HG03565 (cell line): ENCODE measurements around the gene ABHD10.
A peak's percentile ranks its signal among the peaks of the same experiment; 100 is the strongest.

Experiments
- ATAC-seq: cut with Tn5 transposase; IDR thresholded peaks from one replicate; pipeline ENCODE4 v1.9.1; 2021; ENCODE audit warnings: mild to moderate bottlenecking, moderate library complexity; ENCODE audit not compliant: unreplicated experiment

ABHD10 gene

DNA sequence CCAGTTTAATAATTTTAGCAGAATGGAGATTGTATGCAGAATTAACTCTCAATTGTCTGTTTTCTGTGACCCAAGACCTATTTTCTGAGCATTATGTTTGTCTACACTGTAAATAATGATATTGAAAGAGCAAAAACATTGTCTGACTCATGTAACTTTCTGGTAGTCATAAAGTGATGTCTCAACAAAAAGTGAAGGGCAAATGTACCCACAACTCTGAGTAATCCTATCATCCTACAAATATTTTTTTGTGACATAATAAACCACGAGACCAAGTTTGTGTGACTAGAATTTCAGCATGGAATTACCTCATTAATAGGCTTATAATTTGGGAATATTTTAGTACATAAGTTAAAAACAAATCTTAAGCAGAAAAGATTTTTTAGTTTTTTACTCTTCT lies 15.4 kb upstream of the ABHD10 start:
- ATAC-seq: no peak

DNA sequence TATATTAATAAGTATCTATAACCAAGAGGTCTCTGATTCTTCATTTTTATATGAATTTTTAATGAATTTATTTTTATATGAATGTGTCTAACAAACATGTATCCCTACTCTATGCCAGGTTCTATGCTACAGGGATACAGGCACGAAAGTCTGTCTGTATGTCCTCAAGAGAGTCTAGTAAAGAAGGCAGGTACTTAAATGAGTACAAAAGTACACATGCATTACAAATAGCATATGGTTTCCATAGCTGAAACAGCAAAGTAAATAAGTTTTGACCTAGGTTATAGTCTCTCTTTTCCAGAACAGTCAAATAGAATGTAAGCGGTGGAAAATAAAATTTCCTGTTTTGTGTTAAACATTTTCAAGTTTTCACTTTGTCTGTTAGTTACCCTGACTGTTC lies 13.3 kb upstream of the ABHD10 start:
- no peak for ATAC-seq

DNA sequence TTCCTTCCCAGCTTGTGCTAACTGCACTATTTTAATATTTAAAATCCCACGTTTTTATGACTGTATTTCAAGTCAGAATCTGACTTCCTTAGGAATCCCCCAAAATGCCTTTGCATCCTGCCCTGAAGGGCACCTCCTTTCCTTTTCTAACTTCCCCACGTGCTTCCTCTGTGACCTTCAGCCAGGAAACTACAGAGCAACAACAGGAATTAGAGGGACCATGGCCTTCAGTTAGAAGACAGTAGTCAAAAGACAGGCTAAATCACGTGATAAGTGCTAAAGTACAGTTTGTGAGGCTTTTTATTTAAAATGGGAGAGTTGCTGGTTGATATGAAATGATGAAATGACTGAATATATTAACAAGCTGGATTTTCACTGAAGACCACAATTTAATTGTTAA lies 11.8 kb upstream of the ABHD10 start:
- ATAC-seq: no peak

DNA sequence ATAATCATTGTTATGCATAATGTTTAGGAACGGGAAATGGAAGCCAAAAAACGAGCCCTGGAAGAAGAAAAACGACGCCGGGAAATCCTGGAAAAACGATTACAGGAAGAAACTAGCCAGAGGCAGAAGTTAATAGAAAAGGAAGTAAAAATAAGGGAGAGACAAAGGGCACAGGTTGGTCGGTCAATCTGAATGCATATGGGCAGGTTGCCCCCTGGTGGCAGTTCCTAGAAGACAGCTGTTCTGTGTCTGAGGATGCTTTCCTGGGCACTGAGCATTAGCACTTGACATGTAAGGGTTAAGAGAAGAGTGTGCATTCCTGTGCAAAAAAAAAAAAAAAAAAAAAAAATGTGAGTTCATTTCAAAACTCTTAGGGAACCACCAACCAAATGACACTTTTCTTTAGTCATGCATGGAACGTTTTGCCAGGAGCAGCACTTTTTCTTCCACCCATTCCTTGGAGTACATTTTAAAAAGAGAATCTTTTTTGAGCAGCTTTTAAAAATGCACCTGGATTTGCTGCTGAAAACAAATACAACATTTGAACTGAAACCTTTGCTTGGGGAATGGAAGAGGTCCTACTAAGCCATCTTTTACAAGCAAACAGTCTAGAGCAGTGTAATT lies 11.1 kb upstream of the ABHD10 start:
- peak; percentile 98 for ATAC-seq

DNA sequence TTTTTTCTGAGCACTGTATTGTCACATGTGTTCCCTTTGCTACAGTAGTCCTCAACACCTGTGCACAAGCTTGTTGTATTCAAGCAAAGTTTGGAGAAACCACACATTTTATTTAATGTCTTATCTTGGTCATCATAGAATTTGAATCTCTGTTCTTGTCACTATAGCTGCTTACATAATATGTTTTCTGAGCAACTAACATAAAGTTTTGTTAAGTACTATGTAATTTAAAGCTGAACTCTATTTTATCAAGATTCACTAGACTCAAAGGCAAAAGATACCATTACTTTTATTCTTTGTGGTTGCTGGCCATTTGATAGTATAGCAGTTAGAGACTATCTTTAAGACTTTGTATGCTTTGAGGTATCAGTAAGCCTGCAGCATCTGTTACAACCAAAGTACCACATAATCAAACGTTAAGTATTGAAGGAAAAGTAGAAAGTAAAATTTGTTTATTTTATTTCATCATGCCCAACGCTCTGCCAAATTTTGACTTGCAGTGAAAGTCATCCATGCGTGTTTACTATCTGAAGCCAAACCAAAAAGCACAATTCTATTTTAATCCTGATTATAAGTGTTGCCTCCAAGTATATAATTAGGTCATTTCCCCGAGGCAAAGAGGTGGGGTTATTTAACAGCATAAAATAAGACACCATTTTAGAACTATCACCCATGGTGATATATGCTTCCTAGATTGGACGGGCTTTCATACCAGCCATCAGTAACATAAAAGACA lies 10.3 kb upstream of the ABHD10 start:
- ATAC-seq: no peak

DNA sequence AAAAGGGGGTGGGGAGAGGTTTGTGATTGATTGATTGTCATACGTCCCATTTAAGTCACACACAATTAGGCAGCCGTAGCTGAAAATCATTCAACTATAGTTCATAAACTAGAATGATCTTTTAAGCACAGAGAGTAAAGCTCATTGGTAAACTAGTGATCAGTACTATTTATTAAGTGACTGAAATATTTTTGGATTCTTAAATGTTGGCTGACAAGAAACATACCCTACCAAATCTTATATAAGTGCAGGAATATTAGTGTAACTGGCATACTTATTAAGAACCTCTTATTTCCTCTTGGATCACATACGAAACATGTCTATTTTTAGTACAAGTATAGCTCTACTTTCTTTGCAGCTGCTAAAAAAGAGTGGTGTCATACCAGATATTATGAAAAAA lies 8.4 kb upstream of the ABHD10 start:
- ATAC-seq: no peak

DNA sequence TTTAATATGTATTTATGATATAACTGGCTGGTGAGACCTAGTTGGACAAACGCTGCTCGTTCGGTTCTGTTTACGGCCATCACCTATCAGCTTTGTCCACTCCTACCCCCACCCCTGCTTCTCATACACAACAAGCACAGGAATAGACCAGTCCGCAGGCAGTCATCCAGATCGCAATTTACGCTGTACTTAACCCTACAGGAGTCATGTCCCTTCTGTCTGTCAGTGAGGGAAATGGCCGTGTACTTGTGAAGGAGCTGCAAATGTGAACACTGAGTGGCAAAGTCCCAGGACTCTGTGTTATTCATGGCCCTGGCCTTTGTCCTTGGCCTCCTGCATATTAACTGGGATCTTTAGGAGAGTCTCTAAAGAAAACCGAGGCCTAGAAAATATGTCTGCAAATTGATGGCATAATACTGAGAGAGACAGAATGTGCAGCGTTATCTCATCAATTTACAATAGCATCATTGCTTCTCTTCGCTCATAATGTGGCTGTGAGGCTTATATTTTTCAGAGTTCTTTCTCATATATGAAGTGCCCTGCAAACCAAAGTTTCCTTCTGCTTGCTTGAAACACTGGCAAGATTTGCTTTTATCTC lies 7.2 kb upstream of the ABHD10 start:
- ATAC-seq: no peak

DNA sequence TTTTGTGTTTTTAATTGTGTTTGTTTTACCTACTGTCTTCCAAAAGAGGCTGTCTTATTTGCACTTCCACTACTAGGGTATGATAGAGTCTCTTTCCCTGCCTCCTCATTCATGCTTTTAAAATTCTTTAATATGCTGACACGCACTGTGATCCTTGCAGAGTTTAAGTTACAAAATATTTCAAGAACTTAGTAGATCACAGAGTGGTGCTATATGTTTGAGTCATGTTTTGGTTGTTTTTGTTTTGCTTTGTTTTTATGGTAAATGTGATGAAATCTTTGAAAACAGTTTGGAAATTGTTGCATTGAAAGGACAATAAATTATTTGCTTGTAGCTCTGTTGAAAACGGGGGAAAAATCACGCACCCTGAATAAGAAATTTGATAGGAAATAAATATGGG lies 5.9 kb upstream of the ABHD10 start:
- ATAC-seq: no peak

DNA sequence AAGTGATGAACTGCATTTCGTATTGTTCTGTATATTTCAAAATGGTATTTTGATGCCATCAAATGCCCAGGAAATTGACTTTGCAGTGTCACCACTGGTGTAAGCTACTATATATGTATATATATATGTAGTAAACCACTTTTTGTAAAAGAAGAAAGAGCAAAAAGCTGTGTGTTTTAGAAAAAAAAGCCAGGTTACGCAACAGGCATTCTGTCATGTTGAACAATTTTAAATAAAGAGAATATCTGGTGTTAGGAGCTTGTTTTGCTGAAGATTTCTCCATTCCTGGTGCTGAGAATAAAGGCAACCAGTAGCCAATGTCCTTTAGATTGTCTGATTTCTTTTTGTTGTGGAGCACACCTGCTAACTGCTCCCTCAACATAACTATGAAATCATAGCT lies 3.7 kb upstream of the ABHD10 start:
- no peak for ATAC-seq

DNA sequence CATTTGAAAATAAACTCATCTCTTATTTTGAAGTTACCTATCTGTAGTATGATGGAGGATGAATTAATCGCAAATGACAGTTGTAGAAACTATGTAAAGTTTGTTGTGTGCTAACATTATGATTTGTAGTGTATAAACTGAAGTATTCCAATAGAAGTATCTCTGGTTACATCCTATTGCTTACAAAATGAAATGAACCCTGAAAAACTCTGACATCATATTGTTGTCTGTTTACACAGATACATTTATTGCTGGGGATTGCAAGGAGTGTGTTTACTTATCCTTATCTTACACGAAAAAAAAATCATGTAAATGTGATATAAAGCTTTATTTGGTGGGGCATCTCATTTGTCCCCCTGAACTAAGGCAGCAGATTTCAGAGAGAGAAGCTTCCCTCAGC lies 2.6 kb upstream of the ABHD10 start:
- no peak for ATAC-seq

DNA sequence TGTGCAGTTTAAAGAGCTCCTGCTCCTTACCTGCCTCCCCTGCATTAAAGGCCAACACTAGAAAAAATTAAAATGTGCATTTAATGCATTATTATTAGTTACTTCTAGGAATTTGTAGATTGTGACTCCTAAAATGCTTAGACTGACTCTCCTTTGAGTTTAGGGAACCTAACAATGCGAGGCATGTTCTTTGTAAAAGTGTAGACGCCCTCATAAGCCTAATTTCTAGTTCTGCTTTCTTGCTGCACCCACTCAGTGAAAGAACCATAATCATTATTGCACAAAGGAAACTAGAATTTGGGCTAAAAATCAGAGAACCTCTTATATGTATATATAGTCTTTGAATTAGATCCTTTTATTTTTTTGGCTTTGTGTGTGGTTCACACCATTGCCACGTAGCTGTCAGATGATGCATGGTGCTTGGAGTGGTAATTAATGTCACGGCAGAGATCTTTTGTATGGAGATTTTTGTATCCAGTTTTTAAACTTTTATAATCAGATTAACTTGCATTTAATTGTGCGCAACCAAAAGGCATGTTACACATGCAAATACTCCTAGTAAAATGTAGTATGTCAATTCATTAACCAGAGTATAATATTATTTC lies 710 bp downstream of the ABHD10 start:
- ATAC-seq: peak; percentile 34

DNA sequence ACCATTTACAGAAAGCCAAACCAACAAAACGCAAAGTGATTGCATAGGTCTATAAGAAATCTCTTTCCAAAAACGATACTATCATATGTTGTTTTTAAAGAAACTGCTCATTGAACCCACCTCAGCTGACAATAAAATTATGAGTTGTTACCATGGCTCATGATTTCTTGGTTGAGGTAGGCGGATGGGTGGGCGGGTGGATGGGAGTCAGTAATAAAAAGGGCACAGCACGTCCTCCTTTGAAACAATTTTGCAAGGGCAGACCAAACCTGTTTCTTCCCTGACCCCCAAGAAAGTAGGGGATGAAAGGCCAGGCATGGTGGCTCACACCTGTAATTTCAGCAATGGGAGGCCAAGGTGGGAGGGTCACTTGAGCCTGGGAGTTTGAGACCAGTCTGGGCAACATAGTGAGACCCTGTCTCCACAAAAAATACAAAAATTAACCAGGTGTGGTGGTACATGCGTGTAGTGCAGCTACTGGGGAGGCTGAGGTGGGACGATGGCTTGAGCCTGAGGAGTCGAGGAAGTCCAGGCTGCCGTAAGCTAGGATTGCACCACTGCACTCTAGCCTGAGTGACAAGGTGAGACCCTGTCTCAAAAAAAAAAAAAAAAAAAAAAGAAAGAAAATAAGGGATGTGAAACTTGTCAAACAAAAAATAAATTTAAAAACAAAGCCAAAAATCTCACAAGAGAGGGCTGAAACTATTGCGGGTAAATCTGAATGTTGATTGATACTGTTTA lies 2.1 kb downstream of the ABHD10 start:
- no peak for ATAC-seq

DNA sequence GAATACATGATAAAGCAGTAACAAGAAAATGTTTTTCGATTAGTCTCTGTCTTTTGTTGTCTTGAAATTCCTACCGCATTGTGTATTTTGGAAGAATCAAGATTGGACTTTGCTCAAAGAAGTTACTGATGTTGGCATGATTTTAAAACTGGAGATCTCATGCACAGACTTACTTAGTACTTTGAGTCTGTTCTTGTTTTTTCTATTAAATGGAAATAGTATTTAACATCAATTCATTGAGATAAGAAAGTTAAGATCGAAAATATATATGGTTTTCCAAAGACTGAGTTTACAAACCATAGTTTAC lies 2.6 kb downstream of the ABHD10 start:
- ATAC-seq: no peak

DNA sequence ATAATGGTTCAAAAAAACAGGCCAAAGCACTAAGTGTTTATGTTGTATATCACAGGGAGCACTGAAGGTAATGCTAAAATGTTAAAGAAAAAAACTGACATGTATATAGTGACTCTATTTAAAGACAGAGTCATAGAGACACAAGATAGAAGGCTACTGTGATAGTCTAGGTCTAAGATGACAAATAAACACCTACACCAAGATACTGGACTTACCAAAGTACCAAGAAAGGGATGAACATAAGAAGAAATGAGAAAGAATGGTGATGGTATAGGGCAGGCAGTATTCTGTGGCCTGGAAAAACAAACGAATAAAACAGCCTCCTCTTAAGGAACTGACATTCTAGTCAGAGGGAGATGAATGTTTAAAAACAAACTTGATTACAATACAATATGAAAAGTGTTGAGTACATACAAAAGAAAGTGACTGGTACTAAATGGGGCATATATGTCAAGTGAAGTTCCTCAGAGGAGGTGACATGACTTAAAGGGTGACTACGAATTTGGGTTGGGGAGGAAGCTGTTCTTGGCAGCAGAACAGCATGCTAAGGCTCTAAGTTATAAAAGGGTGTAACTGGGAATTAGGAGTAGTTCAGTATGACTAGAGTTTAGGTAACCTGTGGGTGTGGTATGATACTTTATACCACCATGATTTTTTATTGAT lies 5.9 kb downstream of the ABHD10 start:
- no peak for ATAC-seq

DNA sequence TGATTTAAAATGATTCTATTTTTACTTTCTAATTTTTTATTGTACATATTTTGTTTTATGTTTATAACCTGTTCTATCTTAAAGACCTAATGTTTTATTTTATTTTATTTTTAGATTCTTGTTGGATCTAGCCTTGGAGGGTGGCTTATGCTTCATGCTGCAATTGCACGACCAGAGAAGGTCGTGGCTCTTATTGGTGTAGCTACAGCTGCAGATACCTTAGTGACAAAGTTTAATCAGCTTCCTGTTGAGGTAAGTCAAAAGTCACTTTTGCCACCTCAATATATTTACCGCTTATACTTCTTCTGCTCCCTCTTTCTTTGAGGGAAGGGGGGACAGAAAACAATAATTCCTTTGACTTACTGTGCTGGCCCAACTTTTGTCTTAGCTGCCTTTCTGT lies 8.0 kb downstream of the ABHD10 start:
- no peak for ATAC-seq

DNA sequence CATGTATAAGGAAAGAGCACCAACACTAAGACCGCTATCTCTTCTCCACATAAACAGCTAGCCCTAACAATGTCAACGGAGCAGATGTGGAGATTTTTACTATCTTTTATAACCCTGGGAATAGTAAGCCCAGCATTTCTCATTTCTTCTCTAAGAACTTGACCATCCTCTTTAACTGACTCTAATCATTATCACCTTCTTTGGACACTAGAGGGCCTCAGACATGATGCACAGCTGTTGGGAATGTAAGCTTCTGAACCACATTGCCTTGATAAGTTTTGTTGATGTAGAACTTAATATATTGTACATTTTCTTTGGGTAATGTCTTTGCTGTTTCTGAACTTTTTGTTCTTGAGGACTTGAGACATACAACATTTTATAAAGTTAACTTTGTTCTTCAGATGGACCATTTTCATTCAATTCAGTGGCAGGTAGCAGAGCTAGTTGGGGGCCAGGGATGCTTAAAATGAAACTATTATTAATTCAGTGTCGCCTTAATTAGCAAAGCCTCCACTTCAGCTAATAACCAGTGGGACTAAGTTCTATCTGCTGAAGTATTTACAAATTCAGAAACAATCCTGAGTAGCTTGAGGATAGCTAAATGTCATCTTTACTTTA lies 10.3 kb downstream of the ABHD10 start:
- peak; percentile 95 for ATAC-seq

DNA sequence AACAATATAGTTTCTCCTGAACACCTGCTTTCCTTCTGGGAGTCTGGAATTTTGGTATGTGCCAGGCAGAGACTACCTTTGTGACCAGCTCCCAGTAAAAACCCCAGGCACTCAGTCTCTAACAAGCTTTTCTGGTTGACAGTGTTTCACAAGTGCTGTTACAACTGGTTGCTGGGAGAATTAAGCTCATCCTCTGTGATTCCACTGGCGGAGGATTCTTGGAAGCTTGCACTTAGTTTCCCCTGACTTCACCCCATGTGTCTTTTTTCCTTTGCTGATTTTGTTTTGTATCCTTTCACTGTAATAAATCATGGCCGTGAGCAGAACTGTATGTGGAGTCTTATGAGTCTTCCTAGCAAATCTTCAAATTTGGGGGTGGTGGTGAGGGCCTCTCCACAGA lies 14.2 kb downstream of the ABHD10 start:
- ATAC-seq: no peak

DNA sequence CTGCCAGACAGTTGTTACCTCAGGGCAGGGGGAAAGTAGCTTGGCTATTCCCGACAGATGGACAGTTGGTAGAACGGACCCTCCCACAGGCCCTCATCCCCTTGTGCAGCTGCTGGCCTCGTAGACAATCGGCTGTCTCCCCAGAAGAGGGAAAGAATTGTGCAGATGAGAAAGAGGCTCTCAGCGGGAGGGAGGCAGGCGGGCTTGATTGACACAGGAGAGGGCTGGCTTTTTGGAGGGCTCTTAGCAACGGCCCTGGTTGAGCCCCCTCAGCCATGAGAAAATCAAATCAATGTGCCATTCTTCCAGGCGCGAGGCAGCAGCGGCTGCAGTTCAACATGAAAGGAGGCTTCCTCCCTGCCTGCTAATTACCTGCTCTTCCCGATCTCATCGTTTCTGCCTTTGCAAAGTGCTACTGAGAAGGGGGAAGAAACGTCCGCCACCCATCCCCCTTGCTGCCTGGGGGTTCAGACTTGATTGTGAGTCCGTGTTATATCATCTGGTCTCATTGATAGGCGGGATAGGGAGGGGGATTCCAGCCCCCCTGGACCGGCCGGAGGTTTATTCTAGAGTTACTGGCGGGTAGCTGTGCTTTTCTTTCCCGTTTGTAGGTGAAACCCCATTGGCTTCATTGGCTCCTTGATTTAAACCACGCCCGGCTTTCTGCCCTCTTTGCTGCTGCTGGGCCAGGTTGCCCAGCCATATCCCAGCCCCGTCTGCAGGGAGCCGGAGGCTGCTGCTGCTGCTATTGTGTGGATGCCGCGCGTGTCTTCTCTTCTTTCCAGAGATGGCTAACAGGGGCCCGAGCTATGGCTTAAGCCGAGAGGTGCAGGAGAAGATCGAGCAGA lies 20.0 kb downstream of the ABHD10 start, which contains the start of gene TAGLN3:
TAGLN3 (plus strand) TSS at position 287 of the 848 bp plus-strand sequence; CDS start at position 788, 501 bp downstream.
- ATAC-seq: no peak

DNA sequence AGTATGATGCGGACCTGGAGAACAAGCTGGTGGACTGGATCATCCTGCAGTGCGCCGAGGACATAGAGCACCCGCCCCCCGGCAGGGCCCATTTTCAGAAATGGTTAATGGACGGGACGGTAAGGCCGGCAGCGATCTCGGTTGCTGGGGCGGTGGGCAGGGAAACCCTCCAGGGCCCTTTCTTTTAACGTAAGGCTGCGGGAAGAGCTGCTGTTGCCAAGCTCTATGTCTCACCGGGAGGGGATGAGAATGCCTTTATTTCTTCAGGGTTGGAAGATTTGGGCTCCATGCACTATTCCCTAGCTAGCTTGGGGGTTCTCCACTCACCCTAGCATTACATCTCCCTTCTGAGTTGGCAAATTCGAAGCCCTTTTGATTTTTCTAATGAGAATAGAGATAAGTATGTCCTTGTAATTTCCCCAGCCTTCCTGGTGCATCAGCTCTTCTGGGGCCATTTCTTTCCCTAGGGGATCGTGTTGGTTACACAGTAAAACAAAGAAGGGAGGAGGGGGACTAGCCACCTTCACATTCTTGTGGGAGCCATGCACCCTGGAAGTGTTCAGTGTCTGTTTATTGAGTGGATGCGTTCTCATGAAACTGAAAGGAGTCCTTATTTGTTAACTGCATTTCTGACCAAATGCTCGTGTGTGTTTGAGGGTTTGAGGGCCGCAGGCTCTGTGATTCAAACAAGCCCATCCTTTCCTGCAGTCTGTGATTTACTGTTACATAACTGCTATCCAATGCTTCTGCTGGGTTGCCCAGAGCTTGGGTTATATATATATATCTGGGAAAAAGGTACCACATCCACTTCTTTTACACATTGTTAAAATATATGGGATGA lies 20.9 kb downstream of the ABHD10 start:
- no peak for ATAC-seq
